ENCODE data around the gene GIPC2.

- TF ChIP-seq POLR2A (IDR thresholded peaks at IDR 0.05) (no peak), CTCF (IDR thresholded peaks at IDR 0.05) (no peak), POLR2AphosphoS5 (IDR thresholded peaks at IDR 0.05) (no peak), EP300 (IDR thresholded peaks at IDR 0.05; ENCODE audit: low read depth) (no peak)
Observed at GRCh38 chr1:78089010-78089409, 43.2 kb downstream of the GIPC2 start.
